Colon (tissue), 2 donors: Measurements from ENCODE around the gene COL6A2.
"Not testable (repeated sequence)": the region's sequence is repeated elsewhere in the genome, so short reads cannot be mapped to it uniquely, and the experiment has no call there.

Experiments
- FAIRE-seq: peaks from 2 replicates; lab custom pipeline; 2012; peaks lifted over from hg19 to GRCh38; lab: Jason Lieb, UNC
- donor health status: control.
- donor health status: control.

COL6A2 gene

DNA sequence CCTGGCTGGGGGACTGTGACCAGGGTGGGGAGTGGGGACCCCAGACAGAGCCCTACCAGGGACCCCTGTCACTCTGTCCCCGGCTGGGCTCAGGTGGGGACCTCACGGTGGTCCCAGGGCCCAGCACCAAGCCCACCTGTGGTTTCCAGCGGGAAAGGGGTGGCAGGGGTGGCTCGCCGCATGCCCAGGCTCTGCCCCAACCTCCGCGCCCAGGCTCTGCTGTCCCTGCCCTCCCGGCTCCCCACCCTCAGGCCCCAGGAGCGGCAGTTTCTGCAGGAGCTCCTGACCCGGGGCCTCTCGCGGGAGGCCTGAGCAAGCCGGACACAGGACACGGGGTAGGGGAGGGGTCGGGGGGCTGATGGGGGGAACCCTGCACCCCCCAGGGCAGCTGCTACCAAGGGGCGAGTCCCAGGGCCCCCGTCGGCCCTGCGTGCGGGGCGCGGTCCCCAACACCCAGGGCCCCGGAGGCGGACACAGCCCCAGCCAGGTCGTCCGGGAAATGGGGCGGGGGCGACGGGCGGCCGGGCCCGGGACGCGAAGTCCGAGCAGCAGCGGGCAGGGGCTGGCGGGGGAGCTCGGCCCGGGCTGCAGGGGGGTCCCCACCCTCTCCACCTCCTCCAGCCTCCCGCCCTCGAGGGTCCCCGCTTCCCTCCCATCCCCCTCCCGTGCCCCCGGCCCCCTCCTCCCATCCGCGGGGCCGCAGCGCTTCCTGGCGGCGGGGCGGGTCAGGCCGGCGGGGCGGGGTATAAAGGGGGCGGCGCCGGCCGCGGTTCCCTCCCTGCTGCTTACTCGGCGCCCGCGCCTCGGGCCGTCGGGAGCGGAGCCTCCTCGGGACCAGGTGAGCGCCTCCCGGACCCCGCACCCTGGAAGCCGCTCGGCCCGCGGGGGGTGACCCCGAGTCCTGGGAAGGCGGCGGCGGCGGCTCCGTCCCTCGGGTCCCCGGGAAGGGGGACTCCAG is at the start of gene COL6A2:
COL6A2 (plus strand) TSS at position 777 of the 958 bp plus-strand sequence.
- FAIRE-seq: no peak

DNA sequence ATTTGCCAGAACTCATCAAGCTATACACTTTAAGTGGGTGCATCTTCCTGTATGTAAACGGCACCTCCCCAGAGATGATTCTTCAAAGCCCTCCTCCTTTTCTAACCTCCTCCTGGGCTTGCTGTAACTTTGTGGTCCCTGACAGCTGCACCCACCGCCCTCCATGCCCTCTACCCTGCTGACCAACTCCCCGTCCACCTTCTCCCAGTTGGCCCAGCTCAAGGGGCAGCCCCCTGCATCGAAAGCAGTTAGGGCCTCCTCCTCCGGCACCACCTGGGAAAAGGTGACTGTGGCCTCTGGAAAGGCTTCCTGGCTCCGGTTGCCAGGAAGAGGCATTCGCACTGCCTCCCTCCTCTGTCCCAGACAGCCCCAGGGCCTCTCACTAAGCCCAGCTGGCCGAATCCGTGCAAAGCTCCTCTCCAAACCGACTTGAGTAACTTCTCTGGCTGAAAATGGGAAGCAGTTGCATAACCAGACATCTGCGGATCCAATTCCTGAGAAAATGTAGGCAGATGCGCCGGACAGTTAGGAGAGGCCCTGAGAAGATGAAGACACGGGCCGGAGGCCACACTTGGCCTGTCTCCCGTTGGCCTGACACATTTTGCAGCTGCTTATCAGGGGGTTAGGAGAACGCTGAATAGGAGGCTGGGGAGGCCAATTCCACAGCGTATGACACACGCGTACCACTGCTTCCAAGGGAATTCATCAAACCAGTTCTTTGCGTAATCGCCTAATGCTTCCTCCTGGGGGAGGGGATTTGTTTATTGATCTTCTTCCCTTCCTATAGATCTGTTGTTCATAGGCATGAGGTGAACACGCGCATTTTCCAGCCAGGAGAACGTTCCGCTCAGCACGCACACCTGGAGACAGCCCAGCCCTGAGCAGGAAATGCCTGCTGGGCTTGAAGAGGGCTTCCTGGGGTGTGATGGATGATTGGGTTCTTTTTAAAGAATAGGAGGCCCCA is 48.7 kb upstream of the COL6A2 start:
- FAIRE-seq: no peak

DNA sequence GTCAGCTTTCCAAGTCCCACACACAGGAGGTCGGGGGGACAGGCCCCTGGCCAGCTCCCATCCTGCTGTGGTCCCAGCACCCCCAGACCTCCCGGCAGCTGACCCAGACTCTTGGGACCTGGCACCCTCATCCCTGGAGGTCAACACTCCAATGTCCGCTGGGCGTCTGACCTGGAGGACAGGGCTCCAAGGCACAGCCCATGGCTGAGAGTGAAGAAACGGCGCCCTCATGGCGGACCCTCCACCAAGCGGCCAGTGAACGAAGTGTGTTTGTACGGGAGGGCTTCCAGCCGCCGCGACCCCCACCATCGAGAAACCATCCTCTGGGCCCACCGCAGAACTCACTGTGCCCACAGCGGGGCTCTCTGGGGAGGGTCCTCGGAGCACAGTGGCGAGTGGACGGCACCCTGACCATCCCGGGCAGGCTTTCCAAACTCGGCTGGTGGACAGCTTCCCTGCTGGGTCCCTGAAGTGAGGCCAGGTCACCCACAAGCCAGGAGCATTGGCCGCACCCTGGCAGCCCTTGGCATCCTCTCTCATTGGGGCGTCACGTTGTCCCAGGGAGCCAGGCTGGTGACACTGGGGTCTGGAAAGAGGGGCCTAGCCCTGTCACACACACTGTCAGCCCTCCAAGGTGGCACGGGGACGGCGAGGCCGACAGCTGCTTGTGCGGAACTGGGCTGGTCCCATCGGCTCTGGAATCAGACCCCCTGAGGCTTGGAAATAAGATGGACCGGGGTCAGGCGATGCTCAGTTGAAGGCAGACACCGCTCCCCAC is 47.8 kb upstream of the COL6A2 start:
- FAIRE-seq: no peak

DNA sequence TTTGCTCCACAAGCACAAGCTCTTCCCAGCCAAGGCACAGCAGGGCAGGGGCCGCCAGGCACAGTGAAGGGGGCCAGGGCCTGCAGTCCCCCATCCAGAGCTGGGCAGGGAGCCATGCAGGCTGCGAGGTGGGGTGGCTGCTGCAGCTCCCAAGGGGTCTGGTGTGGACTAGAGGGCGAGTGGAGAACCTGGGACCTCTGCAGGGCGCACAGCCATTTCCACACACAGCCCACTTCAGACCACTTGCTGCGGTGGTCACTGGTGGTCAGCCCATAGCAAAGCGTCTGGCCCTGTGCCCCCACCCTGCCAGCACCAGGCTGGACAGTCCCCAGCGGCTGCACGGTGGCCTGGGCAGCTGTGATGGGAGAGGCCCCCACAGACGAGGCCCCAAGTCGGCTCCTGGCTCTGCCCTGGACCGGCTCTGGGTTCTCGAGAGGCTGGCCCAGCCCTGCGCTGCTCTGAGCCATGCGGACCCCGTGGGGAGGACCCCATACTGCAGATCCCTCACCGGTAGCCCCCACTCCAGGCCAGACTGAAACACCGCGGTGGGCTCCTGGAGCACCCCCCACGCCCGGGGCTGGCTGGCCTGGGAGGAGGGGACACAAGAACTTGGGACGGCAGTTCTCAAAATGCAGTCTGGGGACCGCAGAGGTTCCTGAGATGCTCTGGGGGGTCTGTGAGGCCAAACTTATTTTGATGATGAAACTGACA is 47.1 kb upstream of the COL6A2 start:
- no peak for FAIRE-seq

DNA sequence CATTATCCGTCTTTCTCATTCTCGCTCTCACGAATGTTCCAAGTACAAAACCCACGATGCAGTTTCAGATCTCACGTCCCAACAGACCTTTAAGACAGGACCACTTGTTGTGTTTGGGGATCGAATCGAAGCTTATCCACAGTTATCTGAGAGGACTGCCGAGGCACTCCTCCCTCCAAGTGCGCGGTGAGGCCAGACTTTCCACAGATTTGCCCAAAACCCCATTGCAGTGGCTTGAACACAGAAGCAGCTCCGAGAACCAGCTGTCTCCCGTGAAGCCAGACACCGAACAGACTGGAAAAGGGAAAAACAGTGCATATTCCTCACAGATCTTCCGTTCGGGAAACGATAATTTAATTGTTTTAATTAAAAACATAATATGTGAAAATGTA is 46.5 kb upstream of the COL6A2 start:
- no peak for FAIRE-seq

DNA sequence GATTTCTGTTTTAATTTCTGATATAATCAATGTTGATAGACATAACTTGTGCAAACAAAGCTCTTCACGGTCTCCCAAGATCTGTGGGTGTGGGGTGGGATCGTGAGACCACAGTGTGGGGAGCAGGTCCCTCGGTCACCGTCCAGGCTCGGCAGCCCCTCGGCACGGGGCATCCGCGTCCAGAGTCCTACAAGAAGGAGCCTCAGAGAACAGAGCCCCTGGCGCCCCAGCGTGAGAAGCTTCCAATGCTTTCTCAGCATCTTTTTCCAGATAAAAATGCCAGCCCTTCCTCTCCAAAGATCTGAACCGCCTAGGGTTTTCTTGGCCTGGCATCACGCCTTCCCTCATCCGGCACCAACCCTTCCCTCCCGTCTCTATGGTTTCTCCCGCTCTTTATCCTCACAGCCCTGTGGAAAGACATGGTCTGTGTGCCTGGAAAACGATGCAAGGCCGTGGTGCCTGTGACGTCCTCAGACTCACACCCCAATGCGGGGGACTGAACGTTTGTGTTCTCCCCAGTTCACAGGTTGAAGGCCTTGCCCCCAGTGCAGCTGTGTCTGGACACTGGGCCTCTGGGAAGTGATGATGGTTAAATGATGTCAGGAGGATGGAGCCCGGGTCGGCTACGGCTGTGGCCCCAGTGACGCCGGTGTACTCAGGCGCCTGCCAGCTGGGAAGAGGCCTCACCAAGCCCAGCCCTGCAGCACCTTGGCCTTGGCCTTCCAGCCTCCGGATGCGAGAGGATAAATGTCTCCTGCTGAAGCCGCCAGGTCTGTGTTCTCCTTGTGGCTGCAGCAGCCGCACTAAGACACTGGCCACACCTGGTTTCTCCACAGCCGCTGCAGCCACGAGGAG is 45.9 kb upstream of the COL6A2 start:
- FAIRE-seq: no peak

DNA sequence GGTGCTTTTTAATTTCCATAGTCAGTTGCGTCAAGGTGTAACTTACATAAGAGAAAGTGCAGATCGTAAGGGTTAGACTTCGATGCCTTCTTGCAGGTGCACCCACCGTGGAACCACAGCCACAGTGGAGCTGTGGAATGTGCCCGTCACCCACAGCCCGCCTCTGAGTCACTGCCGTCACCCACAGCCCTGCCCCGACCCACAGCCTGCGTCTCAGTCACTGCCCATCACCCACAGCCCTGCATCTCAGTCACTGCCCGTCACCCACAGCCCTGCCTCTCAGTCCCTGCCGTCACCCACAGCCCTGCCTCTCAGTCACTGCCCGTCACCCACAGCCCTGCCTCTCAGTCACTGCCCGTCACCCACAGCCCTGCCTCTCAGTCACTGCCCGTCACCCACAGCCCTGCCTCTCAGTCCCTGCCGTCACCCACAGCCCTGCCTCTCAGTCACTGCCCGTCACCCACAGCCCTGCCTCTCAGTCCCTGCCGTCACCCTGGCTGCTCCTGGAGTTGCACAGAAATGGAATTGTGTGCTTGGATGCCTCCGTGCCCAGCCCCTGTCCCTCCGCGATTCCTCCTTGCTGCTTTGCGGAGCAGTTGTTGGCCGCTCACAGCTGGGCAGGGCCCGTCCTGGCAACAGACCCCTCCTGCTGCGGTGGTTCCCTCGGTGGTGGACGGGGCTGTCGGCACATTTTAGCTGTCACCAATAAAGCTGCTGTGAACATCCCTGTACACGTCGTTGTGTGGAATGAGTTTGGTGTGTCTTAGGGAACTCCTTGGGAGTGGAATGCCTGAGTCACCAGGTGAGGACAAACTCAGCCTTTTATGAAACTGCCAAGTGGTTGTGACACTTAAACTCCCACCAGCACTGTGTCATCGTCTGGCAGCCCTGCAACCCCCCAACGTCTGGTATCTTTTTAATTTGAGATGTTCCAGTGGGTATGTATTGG is 44.9 kb upstream of the COL6A2 start:
- FAIRE-seq: no peak

DNA sequence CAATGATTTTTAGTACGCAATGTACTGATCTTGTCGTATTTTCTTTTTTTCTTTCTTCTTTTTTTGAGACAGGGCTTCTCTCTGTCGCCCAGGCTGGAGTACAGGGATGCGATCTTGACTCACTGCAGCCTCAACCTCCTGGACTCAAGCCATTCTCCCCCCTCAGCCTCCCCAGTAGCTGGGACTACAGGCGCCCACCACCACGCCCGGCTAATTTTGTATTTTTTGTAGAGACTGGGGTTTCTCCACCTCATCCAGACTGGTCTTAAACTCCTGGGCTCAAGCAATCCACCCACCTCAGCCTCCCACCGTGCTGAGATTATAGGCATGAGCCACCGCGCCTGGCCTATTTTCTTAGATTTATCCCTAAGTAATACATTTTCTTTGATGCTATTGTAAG is 43.9 kb upstream of the COL6A2 start:
- FAIRE-seq: no peak

DNA sequence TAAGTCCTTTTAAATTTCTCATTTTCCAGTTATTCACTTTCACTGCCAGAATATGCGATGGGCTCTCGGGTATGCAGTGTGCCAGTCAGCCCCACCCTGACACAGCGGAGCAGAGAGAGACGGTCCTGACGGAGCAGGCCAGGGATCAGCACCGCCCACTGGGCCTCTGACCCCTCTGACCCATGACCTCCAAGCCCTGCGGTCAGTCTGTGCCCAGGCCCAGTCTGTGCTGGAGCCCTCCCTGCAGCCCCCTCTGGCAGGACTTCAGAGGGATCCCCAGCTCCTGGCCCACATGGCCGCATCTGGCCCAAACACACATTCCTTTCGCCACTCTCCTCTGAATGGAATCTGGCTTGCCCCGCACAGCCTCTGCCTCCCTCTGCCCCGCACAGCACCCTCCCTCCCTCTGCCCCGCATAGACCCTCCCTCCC is 43.4 kb upstream of the COL6A2 start:
- no peak for FAIRE-seq

DNA sequence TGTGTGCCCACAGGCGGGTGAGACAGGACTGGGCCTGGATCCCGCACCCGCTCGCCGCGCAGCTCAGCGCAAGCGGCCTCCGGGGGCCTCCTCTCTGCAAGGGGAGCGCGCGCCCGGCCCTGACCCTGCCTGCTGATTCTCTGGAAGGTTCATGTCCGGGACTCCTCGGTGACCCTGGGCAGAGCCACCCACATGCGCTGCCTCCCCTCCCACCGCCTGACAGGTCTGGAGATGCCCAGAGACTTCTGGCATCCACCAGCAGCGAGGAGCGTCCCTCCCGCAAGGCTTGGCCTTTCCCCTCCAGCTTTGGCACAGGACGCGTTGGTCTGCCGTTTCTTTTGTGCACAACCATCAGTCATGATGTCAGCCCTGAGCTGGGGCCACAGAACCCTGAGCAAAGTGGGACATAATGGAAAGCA is 42.0 kb upstream of the COL6A2 start:
- no peak for FAIRE-seq

DNA sequence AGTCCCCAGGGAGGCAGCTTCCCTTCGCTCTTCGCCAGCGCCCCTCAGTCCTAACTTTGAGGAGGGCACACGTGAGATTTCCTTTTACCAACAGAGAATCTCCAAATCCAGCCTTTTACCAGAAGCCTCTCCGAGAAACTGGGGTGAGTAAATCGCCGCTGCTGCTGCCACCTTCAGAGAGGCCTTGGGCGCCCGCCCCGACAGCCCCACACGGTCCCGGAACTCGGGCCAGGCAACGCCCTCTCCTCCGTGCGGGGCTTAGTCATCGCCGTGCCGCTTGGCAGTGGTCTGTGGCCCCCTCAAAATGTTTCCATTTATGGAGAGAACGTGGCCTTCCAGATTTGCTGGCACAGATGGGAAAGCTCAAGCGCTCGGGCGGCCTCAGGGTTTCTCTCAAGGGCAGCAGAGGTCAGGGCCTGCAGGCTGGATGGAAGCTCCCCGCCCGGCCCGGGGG is 41.4 kb upstream of the COL6A2 start:
- no peak for FAIRE-seq

DNA sequence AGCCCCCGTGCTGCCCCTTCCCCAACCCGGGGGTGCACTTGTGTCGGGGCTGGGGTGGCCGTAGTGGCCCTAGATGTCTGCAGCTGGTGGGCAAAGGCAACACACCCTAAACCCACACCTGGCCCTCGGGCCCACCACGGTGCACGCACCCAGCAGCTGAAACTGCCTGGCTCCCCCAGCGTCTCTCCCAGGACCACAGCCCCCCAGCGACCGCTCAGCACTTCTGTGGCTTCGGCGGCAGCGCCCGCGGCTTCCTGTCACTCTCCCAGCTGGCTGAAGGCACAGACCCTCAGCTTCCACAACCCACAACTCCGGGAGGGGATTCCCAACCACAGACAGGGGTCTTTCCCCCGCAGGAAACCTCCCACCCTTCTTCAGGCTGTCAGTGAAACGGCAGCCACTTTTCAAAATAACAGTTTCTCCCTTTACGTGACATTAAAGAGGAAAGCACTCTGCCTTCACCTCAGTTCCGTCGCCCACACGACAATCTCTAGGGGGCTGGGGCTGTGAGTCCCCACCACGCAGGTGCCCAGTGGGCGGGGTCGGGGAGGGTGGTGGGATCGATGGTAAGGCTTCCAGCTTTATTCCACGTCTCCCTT is 40.7 kb upstream of the COL6A2 start:
- no peak for FAIRE-seq

DNA sequence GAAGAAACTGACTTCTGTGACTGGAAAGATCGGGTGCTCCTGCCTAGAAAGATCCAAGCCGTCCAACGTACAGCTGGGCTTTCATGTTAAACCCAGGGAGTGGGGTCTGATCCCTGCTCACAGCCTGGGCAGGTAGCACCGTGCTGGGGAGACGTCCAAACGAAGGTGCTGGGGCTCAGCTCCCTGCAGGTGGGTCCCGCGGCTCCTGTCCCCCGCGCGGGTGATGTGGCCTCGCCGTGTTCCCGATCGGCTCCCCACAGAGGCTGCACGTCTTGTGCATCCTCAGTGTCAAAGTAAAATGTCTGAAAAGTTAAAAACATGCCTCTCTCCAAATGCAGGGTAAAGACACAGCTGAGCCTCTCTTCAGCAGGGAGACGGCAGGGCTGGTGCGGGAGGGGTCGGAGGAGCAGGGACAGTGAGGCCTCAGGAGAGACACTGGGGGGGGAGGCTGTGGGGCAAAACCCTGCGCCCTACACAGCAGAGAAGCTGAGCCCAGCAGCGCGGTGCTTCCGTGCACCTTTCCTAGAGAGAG is 40.1 kb upstream of the COL6A2 start:
- FAIRE-seq: no peak

DNA sequence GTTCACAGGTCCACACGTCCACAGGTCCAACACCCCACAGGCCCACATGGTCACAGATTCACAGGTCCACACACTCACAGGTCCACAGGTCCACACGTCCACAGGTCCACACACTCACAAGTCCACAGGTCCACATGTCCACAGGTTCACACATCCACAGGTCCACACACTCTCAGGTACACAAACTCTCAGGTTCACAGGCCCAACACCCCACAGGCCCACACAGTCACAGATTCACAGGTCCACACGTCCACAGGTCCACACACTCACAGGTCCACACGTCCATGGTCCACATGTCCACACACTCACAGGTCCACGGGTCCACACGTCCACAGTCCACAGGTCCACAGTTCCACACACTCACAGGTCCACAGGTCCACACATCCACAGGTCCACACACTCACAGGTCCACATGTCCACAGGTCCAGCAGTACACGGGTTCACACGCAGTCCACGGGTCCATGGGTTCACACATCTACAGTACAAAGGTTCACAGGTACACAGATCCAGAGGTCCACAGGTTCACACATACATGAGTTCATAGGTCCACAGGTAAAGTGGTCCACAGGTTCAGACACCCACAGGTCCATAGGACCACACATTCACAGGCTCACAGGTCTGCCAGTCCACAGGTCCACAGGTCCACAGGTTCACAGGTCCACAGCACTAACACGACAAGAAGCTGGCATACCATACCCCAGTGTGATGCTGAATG is 39.3 kb upstream of the COL6A2 start:
- FAIRE-seq: no peak

DNA sequence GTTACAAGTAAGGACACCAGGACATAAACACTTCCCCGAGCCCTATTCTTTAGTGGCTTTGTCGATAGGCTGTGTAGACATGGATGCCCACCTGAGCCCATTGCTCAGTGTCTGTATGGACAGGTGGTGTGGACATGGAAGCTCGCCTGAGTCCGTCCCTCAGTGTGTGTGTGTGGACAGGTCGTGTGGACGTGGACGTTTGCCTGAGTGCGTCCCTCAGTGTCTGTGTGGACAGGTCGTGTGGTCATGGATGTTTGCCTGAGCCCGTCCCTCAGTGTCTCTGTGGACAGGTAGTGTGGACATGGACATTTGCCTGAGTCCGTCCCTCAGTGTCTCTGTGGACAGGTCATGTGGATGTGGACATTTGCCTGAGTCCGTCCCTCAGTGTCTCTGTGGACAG is 38.7 kb upstream of the COL6A2 start:
- FAIRE-seq: no peak

DNA sequence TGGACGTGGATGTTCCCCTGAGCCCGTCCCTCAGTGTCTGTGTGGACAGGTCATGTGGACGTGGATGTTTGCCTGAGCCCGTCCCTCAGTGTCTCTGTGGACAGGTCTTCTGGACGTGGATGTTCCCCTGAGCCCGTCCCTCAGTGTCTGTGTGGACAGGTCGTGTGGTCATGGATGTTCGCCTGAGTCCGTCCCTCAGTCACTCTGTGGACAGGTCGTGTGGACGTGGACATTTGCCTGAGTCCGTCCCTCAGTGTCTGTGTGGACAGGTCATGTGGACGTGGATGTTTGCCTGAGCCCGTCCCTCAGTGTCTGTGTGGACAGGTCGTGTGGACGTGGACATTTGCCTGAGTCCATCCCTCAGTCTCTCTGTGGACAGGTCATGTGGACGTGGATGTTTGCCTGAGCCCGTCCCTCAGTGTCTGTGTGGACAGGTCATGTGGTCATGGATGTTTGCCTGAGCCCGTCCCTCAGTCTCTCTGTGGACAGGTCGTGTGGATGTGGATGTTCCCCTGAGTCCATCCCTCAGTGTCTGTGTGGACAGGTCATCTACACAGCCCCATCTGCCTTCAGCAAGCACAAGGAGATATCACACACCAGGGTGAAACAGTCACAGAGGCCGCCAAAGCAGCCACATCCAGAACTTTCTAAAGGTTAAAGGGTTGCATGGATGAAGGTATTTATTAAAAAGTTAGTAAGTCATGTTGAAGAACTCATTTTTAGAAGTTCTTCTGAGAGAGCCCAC is 38.0 kb upstream of the COL6A2 start:
- not testable (repeated sequence) for FAIRE-seq

DNA sequence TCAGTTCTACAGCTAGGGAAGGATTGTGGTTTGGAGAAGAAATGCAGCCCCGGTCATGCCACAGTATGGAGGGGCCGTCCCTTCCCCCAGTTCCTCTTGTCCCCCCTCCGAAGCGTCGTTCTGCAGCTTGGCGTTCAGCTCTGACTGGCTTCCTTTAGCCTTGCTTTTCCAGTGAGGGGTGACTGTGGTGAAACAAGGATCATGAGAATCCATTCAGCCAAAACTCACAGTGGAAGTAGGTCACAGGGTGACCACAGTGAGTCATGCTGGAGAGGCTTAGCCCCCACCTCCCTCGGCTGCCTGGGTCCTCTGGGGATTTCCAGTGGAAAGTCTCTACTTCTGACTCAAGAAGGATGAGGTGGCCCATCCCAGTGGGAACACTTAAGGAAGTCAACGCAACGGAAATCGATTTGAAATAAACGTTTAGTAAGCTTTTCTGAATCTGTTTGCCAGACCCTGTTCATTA is 37.3 kb upstream of the COL6A2 start:
- FAIRE-seq: no peak
